Endothelial cell of umbilical vein (primary cell): ENCODE results near the gene NHS.

ENCODE experiments used
- CTCF ChIP-seq, 2 donors: IDR thresholded peaks; 1 replicate in 1 of 2; 2 replicates in 1 of 2; pipeline ENCODE4 v1.5.1; 2011; ENCODE audit warnings: low read length in 2 of 2, mild to moderate bottlenecking in 2 of 2, moderate library complexity in 2 of 2, control low read depth in 1 of 2, inconsistent platforms in 1 of 2, low read depth in 1 of 2; ENCODE audit not compliant: insufficient read depth in 1 of 2; ENCODE audit errors: extremely low read depth in 1 of 2
- POLR2AphosphoS5 ChIP-seq: IDR thresholded peaks from 2 replicates; pipeline ENCODE4 v1.6.1; 2012; ENCODE audit warnings: low read depth, mild to moderate bottlenecking, control low read depth, low read length, moderate library complexity; ENCODE audit not compliant: insufficient read depth

GRCh38 chrX:17413228-17413627, 38.2 kb downstream of the NHS start:
- no peak for TF ChIP-seq CTCF (IDR thresholded peaks at IDR 0.05; ENCODE audit: extremely low read depth in 1 of 2, insufficient read depth in 1 of 2, low read depth in 1 of 2, low read length in 2 of 2)
- TF ChIP-seq POLR2AphosphoS5 = no peak
